Fibroblast of the aortic adventitia (primary cell): ENCODE measurements around the gene TIAM1. TPM values are rescaled to one million over a fixed set of nuclear protein-coding genes. Genes with fewer than 3 reads are reported as not detected.

Source experiments
- DNase-seq: peaks from one replicate; pipeline ENCODE4 v3.0.0-alpha.2; 2010; ENCODE audit warnings: low read depth
- H3K4me3 ChIP-seq: 2 replicates; pipeline ENCODE4 v1.5.1; 2011; ENCODE audit warnings: low read depth, mild to moderate bottlenecking, control low read depth, low read length, moderate library complexity
- CTCF ChIP-seq: IDR thresholded peaks from 2 replicates; pipeline ENCODE4 v1.5.1; 2011; ENCODE audit warnings: mild to moderate bottlenecking, low read length, control low read depth, inconsistent platforms; ENCODE audit not compliant: insufficient read depth
- total RNA-seq: library from RNA; depleted of rRNA; stranded (reverse); fragments of >200 nt; gene quantifications from 2 replicates; pipeline ENCODE4 v1.2.3, GENCODE V29; 2012; ENCODE audit warnings: low replicate concordance

Gene TIAM1
- total RNA-seq, 1 donor = 15.1 TPM

GRCh38 chr21:31248598-31248997 lies 95.5 kb downstream of the TIAM1 start:
- DNase-seq = peak; percentile 34
- no peak for TF ChIP-seq CTCF
- no peak overlapping the region for H3K4me3 ChIP-seq

DNA sequence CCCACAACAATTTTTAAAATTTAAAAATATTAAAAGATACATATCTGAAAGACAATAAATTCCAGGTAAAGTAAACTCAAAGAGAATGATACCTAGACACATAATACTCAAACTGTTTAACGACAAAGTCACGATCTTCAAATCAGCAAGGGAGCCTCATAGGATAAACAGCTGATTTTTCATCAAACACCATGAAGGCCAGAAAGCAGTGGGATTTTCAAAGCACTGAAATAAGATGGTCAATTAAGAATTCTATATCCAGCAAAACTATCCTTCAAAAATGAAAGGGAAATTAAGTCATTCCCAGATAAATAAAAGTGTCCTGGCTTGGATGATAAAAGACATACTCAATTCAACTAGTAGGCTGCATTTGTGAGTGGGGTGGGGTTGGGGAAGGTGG lies 100.5 kb downstream of the TIAM1 start:
- no peak for DNase-seq
- TF ChIP-seq CTCF = no peak
- H3K4me3 ChIP-seq = no peak overlapping the region

GRCh38 chr21:31236528-31236927 lies 107.5 kb downstream of the TIAM1 start:
- H3K4me3 ChIP-seq = no peak overlapping the region
- DNase-seq = no peak
- TF ChIP-seq CTCF = no peak

DNA sequence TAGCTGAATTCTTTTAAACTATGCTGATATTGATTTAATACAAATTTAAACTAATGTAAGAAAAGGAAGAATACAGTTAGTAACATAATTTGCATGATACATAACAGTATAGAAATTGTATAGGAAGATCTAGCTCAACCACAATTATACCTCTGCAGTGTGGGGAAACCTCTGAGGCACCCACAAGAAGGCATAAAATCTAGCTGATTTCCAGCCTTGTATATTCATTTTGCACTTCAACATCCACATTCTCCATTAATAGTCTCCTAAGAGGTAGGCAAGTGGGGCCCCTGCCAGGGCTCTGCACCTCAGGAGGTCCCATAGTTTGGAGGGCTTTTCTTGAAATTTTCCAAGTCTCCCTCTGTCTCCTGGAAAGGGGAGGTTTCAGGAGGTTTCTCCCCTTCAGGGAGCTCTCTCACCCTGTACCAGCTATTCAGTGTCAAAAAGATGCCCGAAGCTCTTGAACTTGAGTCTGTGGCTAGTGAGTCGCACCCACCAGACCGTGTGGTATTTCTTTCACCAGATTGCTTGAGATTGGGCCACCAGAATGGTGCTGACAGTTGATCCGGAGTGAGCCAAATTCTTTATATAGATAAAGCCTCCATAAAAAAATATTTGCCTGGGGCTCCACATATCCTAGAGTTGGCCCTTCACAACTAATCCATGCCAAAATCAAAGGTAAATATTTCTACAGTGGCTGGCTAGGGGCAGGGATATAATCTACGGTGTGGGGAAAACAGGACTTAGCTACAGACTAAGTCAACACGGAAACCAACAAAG lies 108.2 kb downstream of the TIAM1 start:
- no peak overlapping the region for H3K4me3 ChIP-seq
- TF ChIP-seq CTCF = no peak
- DNase-seq = peak; percentile 57

DNA sequence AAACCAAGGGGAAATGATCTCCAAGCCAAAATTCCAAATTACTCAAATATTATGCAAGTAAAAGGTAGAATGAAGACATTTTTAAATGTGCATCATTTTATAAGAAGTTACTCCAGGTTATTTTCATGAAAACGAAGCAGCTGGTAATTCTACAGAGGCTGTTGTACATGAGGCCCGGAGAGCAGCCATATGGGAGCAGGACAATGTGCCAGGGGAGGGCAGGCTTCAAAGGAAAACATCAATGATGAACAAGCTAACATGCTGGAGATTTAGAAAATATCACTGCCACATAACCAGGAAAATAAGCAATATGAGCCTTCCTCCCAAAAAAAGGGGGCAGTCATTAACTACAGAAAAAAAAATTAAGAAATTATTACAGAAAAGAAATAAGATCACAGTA lies 109.1 kb downstream of the TIAM1 start:
- no peak for DNase-seq
- no peak overlapping the region for H3K4me3 ChIP-seq
- no peak for TF ChIP-seq CTCF

DNA sequence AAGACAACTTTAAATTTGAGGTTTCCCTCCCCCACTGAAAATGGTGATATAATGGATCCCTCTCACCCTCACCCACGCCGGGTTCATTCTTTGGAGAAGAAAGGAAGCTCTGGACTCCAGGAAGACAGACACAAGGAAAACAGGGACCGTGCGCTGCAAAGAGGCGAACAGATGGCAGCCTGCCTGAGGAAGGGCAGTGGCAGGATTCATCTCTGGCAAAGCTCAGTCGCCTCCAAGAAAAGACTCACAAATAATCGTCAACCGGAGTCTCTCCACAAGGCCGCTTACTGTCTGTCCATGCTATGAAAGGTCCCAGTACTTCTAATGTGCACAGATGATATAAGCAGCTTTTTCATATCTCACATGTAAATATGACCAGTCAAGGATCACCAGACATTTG lies 110.3 kb downstream of the TIAM1 start:
- TF ChIP-seq CTCF = no peak
- DNase-seq = no peak
- H3K4me3 ChIP-seq = no peak overlapping the region

- no peak overlapping the region for H3K4me3 ChIP-seq
- no peak for TF ChIP-seq CTCF
- no peak for DNase-seq
These were observed 111.7 kb downstream of the TIAM1 start for GRCh38 chr21:31232344-31232743.
